Spleen (tissue), 11 donors: ENCODE measurements around the gene TCF12. TPM values are rescaled to one million over a fixed set of nuclear protein-coding genes. Genes with fewer than 3 reads are reported as not detected.

Experiments
- DNase-seq: peaks from one replicate; pipeline ENCODE4 v3.0.0-alpha.2; 2020
- H3K27ac ChIP-seq, 8 donors: fragments of 200-600 bp; sonication (generic) in 7 of 8; 1 replicate in 4 of 8; 2 replicates in 4 of 8; pipeline versions ENCODE4 v1.5.0 to v1.8.0; 2016 to 2021; ENCODE audit warnings: inconsistent platforms in 4 of 8, mild to moderate bottlenecking in 4 of 8, moderate library complexity in 1 of 8
- H3K27me3 ChIP-seq, 7 donors: fragments of 200-600 bp; sonication (generic) in 6 of 7; replicated peaks in 1 of 7; 1 replicate in 4 of 7; 2 replicates in 3 of 7; pipeline versions ENCODE4 v1.5.0 to v1.8.0; 2016 to 2021; ENCODE audit warnings: inconsistent platforms in 3 of 7, mild to moderate bottlenecking in 1 of 7
- H3K36me3 ChIP-seq, 6 donors: fragments of 200-600 bp; sonication (generic) in 5 of 6; 1 replicate in 4 of 6; 2 replicates in 2 of 6; pipeline versions ENCODE4 v1.5.0 to v1.8.0; 2016 to 2021; ENCODE audit warnings: inconsistent platforms in 2 of 6
- H3K4me1 ChIP-seq, 6 donors: fragments of 200-600 bp; sonication (generic) in 5 of 6; 1 replicate in 3 of 6; 2 replicates in 3 of 6; pipeline versions ENCODE4 v1.5.0 to v1.8.0; 2016 to 2021; ENCODE audit warnings: inconsistent platforms in 3 of 6
- H3K4me3 ChIP-seq, 8 donors: fragments of 200-600 bp; sonication (generic) in 7 of 8; 1 replicate in 4 of 8; 2 replicates in 4 of 8; pipeline versions ENCODE4 v1.5.0 to v1.8.0; 2016 to 2021; ENCODE audit warnings: inconsistent platforms in 4 of 8, mild to moderate bottlenecking in 4 of 8, moderate library complexity in 2 of 8
- H3K9me3 ChIP-seq, 8 donors: fragments of 200-600 bp; sonication (generic) in 7 of 8; 1 replicate in 4 of 8; 2 replicates in 4 of 8; pipeline versions ENCODE4 v1.5.0 to v1.8.0; 2016 to 2021; ENCODE audit warnings: inconsistent platforms in 4 of 8
- POLR2A ChIP-seq, 3 donors: fragments of 450-650 bp; IDR thresholded peaks; one replicate each; pipeline ENCODE4 v1.5.1; 2017; ENCODE audit warnings: antibody characterized with exemption in 3 of 3, mild to moderate bottlenecking in 1 of 3
- POLR2AphosphoS5 ChIP-seq, 3 donors: sonication (generic); formaldehyde crosslinking; IDR thresholded peaks; one replicate each; pipeline ENCODE4 v1.5.1; 2017; ENCODE audit warnings: antibody characterized with exemption in 3 of 3
- WGBS, 5 donors: extraction: QIAGEN DNeasy Blood & Tissue Kit in 3 of 5; methylation state at CpG; one replicate each; pipeline versions ENCODE4 v1.1.5 to v1.1.7; 2013 to 2018; 5-methylcytosine and 5-hydroxymethylcytosine counted together
- intact Hi-C: fragments of 100-400 bp; cut with DNase I; formaldehyde crosslinking; loops from one replicate; pipeline ENCODE4 v1.15.0; 2023; ENCODE audit warnings: low total_unique reads
- polyA plus RNA-seq, 3 donors: library from polyadenylated mRNA; stranded (reverse); fragments of 200-250 nt; gene quantifications; one replicate each; pipeline ENCODE4 v1.2.1, GENCODE V29; 2013
- total RNA-seq, 7 donors: library from RNA; depleted of rRNA in 3 of 7; stranded (reverse); fragments of >200 nt in 3 of 7; fragmentation: NEBNext Ultra II Directional in 4 of 7; extraction: Animal tissue kit (Norgen Biotek cat#: 25700) in 4 of 7; gene quantifications; one replicate each; pipeline versions ENCODE4 v1.1.0 to v1.2.1, GENCODE V29; 2016 to 2021
- TF ChIP-seq, protein P1 (sequence below), 11 experiments: fragments of 200-600 bp in 7 of 11; fragments of 450-650 bp in 4 of 11; sonication (generic) in 4 of 11; IDR thresholded peaks in 8 of 11; conservative IDR thresholded peaks in 3 of 11; 1 replicate in 7 of 11; 2 replicates in 4 of 11; pipeline versions ENCODE4 v1.4.0 to v1.8.0; 2016 to 2021; ENCODE audit warnings: antibody characterized with exemption in 11 of 11, inconsistent platforms in 4 of 11, mild to moderate bottlenecking in 1 of 11
- donor health status: healthy with polysubstance abuse.
- donor health status: DM: no; HTN: no; CAD: no; lungs with moderate emphysema.
- donor health status: DM: no; HTN: no; CAD: no.
- donor health status: Bipolar disorder and iron deficiency.
- donor health status: healthy.
- donor health status: DM: no; HTN: no; CAD: no.
- donor health status: DM: yes; HTN: yes; CAD: no.

The TCF12 gene
- total and polyA plus RNA-seq, 10 donors, result 8.3 to 139 (median 111) TPM

DNA sequence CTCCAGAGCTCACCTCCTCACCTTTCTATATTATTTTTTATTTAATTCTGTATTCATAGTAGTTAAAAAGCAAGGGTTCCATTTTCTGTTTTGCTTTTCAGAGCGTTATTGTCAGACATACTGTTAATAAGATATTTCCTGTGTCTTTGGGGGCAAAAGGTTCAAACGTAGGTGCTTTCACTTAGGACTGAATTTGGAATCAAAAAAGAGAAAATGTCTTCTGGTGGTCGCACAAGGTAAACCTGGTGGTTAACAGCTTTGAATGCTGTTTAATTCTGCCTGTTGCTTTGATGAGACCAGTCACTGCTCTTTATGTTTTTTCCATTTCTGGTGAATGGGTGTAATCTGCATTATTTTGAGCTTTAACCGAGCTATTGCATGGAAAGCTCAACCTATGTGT lies 212.5 kb downstream of the TCF12 start:
- H3K4me1 ChIP-seq, result peaks cover 15 to 58% (median 31%) of the 10 kb centered on the region in 6 donors
- H3K9me3 ChIP-seq, result no peaks in the 10 kb centered on the region
- H3K27me3 ChIP-seq, result no peaks in the 10 kb centered on the region
- 51 to 71% (median 62%) methylated on average over 4 of the region's 4 CpGs for WGBS, 5 donors
- no peak overlapping the region for H3K27ac ChIP-seq
- TF ChIP-seq, protein P1, sequence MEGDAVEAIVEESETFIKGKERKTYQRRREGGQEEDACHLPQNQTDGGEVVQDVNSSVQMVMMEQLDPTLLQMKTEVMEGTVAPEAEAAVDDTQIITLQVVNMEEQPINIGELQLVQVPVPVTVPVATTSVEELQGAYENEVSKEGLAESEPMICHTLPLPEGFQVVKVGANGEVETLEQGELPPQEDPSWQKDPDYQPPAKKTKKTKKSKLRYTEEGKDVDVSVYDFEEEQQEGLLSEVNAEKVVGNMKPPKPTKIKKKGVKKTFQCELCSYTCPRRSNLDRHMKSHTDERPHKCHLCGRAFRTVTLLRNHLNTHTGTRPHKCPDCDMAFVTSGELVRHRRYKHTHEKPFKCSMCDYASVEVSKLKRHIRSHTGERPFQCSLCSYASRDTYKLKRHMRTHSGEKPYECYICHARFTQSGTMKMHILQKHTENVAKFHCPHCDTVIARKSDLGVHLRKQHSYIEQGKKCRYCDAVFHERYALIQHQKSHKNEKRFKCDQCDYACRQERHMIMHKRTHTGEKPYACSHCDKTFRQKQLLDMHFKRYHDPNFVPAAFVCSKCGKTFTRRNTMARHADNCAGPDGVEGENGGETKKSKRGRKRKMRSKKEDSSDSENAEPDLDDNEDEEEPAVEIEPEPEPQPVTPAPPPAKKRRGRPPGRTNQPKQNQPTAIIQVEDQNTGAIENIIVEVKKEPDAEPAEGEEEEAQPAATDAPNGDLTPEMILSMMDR (IDR thresholded peaks at IDR 0.05 in 8 of 11, conservative IDR thresholded peaks at IDR 0.05 in 3 of 11), result no peak
- TF ChIP-seq POLR2AphosphoS5 (IDR thresholded peaks at IDR 0.05) (no peak), POLR2A (IDR thresholded peaks at IDR 0.05) (no peak)
- intact Hi-C loops, result no loop called here
- peaks cover 0 to 8% (median 0%) of the 10 kb centered on the region in 6 donors for H3K36me3 ChIP-seq
- H3K4me3 ChIP-seq, result no peak overlapping the region
- no peak for DNase-seq

GRCh38 chr15:57133127-57133968 lies 214.9 kb downstream of the TCF12 start:
- no peak for TF ChIP-seq POLR2A (IDR thresholded peaks at IDR 0.05)
- TF ChIP-seq POLR2AphosphoS5 (IDR thresholded peaks at IDR 0.05), result no peak
- TF ChIP-seq, protein P1 (IDR thresholded peaks at IDR 0.05 in 8 of 11, conservative IDR thresholded peaks at IDR 0.05 in 3 of 11), result no peak
- H3K27me3 ChIP-seq, result no peaks in the 10 kb centered on the region
- intact Hi-C loops, result no loop called here
- H3K36me3 ChIP-seq, result no peaks in the 10 kb centered on the region
- H3K4me1 ChIP-seq, result peaks cover 18 to 66% (median 36%) of the 10 kb centered on the region in 6 donors
- no peaks in the 10 kb centered on the region for H3K9me3 ChIP-seq
- no peak for DNase-seq
- H3K4me3 ChIP-seq, result no peak overlapping the region
- no peak overlapping the region for H3K27ac ChIP-seq
- WGBS, 5 donors, result 62 to 72% (median 63%) methylated on average over 9 of the region's 9 CpGs

- intact Hi-C loops, result no loop called here
- Histone ChIP-seq H3K4me3 (no peak overlapping the region), H3K27ac (peak overlapping the region in 3 of 8 donors; percentile 14 to 64 (median 32)), H3K36me3 (no peaks in the 10 kb centered on the region), H3K27me3 (no peaks in the 10 kb centered on the region), H3K9me3 (no peaks in the 10 kb centered on the region), H3K4me1 (peaks cover 18 to 73% (median 39%) of the 10 kb centered on the region in 6 donors)
- 79 to 88% (median 84%) methylated on average over 4 of the region's 4 CpGs for WGBS, 5 donors
- no peak for DNase-seq
- TF ChIP-seq, protein P1 (IDR thresholded peaks at IDR 0.05 in 8 of 11, conservative IDR thresholded peaks at IDR 0.05 in 3 of 11), result no peak
- no peak for TF ChIP-seq POLR2AphosphoS5 (IDR thresholded peaks at IDR 0.05)
- TF ChIP-seq POLR2A (IDR thresholded peaks at IDR 0.05), result no peak
Measured at GRCh38 chr15:57134071-57134605, 215.7 kb downstream of the TCF12 start.

GRCh38 chr15:57134851-57135250 lies 216.4 kb downstream of the TCF12 start:
- Histone ChIP-seq H3K27me3 (no peaks in the 10 kb centered on the region), H3K36me3 (no peaks in the 10 kb centered on the region), H3K4me3 (no peak overlapping the region), H3K27ac (peak overlapping the region in 6 of 8 donors; percentile 5 to 64 (median 34)), H3K4me1 (peaks cover 18 to 71% (median 39%) of the 10 kb centered on the region in 6 donors), H3K9me3 (no peaks in the 10 kb centered on the region)
- TF ChIP-seq, protein P1 (IDR thresholded peaks at IDR 0.05 in 8 of 11, conservative IDR thresholded peaks at IDR 0.05 in 3 of 11), result no peak
- TF ChIP-seq POLR2AphosphoS5 (IDR thresholded peaks at IDR 0.05) (no peak), POLR2A (IDR thresholded peaks at IDR 0.05) (no peak)
- intact Hi-C loops, result no loop called here
- no peak for DNase-seq
